Measurements from ENCODE around the gene ADAM12.

ADAM12 gene

GRCh38 chr10:126255313-126255712, 133.0 kb downstream of the ADAM12 start:
- no peak for DNase-seq (ENCODE audit: extremely low read depth, low read depth)
- no peak for TF ChIP-seq CTCF (IDR thresholded peaks at IDR 0.05; ENCODE audit: low read depth, low read length)

- DNase-seq (ENCODE audit: extremely low read depth, low read depth), result no peak
- no peak for TF ChIP-seq CTCF (IDR thresholded peaks at IDR 0.05; ENCODE audit: low read depth, low read length)
Observed at GRCh38 chr10:126253611-126253998, 134.7 kb downstream of the ADAM12 start.

- no peak for TF ChIP-seq CTCF (IDR thresholded peaks at IDR 0.05; ENCODE audit: low read depth, low read length)
- peak; percentile 93 for DNase-seq (ENCODE audit: extremely low read depth, low read depth)
Observed at GRCh38 chr10:126252884-126253610, 135.2 kb downstream of the ADAM12 start.

GRCh38 chr10:126251778-126252407, 136.4 kb downstream of the ADAM12 start:
- DNase-seq (ENCODE audit: extremely low read depth, low read depth), result no peak
- no peak for TF ChIP-seq CTCF (IDR thresholded peaks at IDR 0.05; ENCODE audit: low read depth, low read length)

GRCh38 chr10:126250527-126251310, 137.6 kb downstream of the ADAM12 start:
- TF ChIP-seq CTCF (IDR thresholded peaks at IDR 0.05; ENCODE audit: low read depth, low read length), result no peak
- DNase-seq (ENCODE audit: extremely low read depth, low read depth), result no peak

- DNase-seq (ENCODE audit: extremely low read depth, low read depth), result no peak
- no peak for TF ChIP-seq CTCF (IDR thresholded peaks at IDR 0.05; ENCODE audit: low read depth, low read length)
Observed at GRCh38 chr10:126250045-126250444, 138.2 kb downstream of the ADAM12 start.

All from AG09319 (cell line).